CD1c-positive myeloid dendritic cell (primary cell): Measurements from ENCODE around the gene TMEM108.

Experiments
- DNase-seq: peaks from one replicate; pipeline ENCODE4 v3.0.0-alpha.2; 2016; ENCODE audit errors: extremely low spot score

TMEM108 gene

GRCh38 chr3:133354721-133355120 lies 316.5 kb downstream of the TMEM108 start:
- no peak for DNase-seq

GRCh38 chr3:133360476-133360875 lies 322.3 kb downstream of the TMEM108 start:
- DNase-seq: no peak

GRCh38 chr3:133361011-133361410 lies 322.8 kb downstream of the TMEM108 start:
- DNase-seq: no peak

- no peak for DNase-seq
Measured at GRCh38 chr3:133361435-133361834, 323.2 kb downstream of the TMEM108 start.

GRCh38 chr3:133362539-133362938 lies 324.3 kb downstream of the TMEM108 start:
- DNase-seq: no peak

- DNase-seq: no peak
Measured at GRCh38 chr3:133364704-133365103, 326.5 kb downstream of the TMEM108 start.

- no peak for DNase-seq
Measured at GRCh38 chr3:133366921-133367320, 328.7 kb downstream of the TMEM108 start.

- DNase-seq: no peak
Measured at GRCh38 chr3:133367403-133367802, 329.2 kb downstream of the TMEM108 start.

- DNase-seq: no peak
Measured at GRCh38 chr3:133367956-133368355, 329.8 kb downstream of the TMEM108 start.

- DNase-seq: no peak
Measured at GRCh38 chr3:133368371-133369067, 330.3 kb downstream of the TMEM108 start.

- DNase-seq: no peak
Measured at GRCh38 chr3:133369068-133369440, 330.9 kb downstream of the TMEM108 start.

GRCh38 chr3:133371181-133371580 lies 333.0 kb downstream of the TMEM108 start:
- DNase-seq: no peak

- DNase-seq: no peak
Measured at GRCh38 chr3:133371676-133372075, 333.5 kb downstream of the TMEM108 start.

- no peak for DNase-seq
Measured at GRCh38 chr3:133374708-133375402, 336.7 kb downstream of the TMEM108 start.

GRCh38 chr3:133375403-133375745 lies 337.2 kb downstream of the TMEM108 start:
- DNase-seq: no peak

GRCh38 chr3:133376810-133377209 lies 338.6 kb downstream of the TMEM108 start:
- DNase-seq: no peak

GRCh38 chr3:133377396-133377795 lies 339.2 kb downstream of the TMEM108 start:
- peak; percentile 3 for DNase-seq

GRCh38 chr3:133379926-133380325 lies 341.7 kb downstream of the TMEM108 start:
- no peak for DNase-seq

- DNase-seq: no peak
Measured at GRCh38 chr3:133380481-133381225, 342.5 kb downstream of the TMEM108 start.

GRCh38 chr3:133381346-133382109 lies 343.3 kb downstream of the TMEM108 start:
- DNase-seq: no peak

- DNase-seq: no peak
Measured at GRCh38 chr3:133383175-133383574, 345.0 kb downstream of the TMEM108 start.

GRCh38 chr3:133383741-133384140 lies 345.6 kb downstream of the TMEM108 start:
- DNase-seq: no peak
